HEK293 (cell line): ENCODE data around the gene MLH1.

ENCODE experiments used
- BCL11A ChIP-seq: fragments of 450-650 bp; formaldehyde crosslinking; IDR thresholded peaks from 2 replicates; pipeline ENCODE4 v1.5.1; 2016; ENCODE audit warnings: low read depth, missing biosample characterization, missing genetic modification characterization
- BCL6B ChIP-seq: fragments of 450-650 bp; formaldehyde crosslinking; IDR thresholded peaks from 2 replicates; pipeline ENCODE4 v1.5.1; 2017; ENCODE audit warnings: missing biosample characterization, missing genetic modification characterization
- CTCF ChIP-seq: fragments of 450-650 bp; formaldehyde crosslinking; IDR thresholded peaks from 2 replicates; pipeline ENCODE4 v1.5.1; 2016; ENCODE audit warnings: missing biosample characterization, missing genetic modification characterization
- ZNF184 ChIP-seq: fragments of 450-650 bp; IDR thresholded peaks from 2 replicates; pipeline ENCODE4 v1.5.1; 2018; ENCODE audit warnings: missing biosample characterization, mild to moderate bottlenecking, missing genetic modification characterization
- ZNF248 ChIP-seq: fragments of 450-650 bp; formaldehyde crosslinking; IDR thresholded peaks from 2 replicates; pipeline ENCODE4 v1.5.1; 2017; ENCODE audit warnings: missing biosample characterization, missing genetic modification characterization

- TF ChIP-seq ZNF184 (tag by site-specific recombination): no peak
- TF ChIP-seq BCL11A: no peak
- no peak for TF ChIP-seq CTCF (tag by site-specific recombination)
- no peak for TF ChIP-seq ZNF248 (tag by site-specific recombination)
- no peak for TF ChIP-seq BCL6B
Observed at GRCh38 chr3:37100411-37100810, 107.1 kb downstream of the MLH1 start.
